MM.1S (cell line): ENCODE measurements around the gene CDCA4.

ENCODE experiments used
- DNase-seq: peaks from one replicate; pipeline ENCODE4 v3.0.0-alpha.2; 2015
- H2AFZ ChIP-seq: fragments of 300-600 bp; sonication (generic); 2 replicates; pipeline ENCODE4 v1.6.0; 2016; ENCODE audit warnings: antibody characterized with exemption, low read length
- H3F3A ChIP-seq: fragments of 300-600 bp; sonication (generic); 2 replicates; pipeline ENCODE4 v1.6.1; 2016; ENCODE audit warnings: mild to moderate bottlenecking, antibody characterized with exemption, low read length, moderate library complexity, mixed read lengths; ENCODE audit not compliant: insufficient read depth
- H3K27ac ChIP-seq: fragments of 300-600 bp; sonication (generic); 2 replicates; pipeline ENCODE4 v1.5.1; 2016; ENCODE audit warnings: mild to moderate bottlenecking, low read length
- H3K27me3 ChIP-seq: fragments of 300-600 bp; sonication (generic); replicated peaks from 2 replicates; pipeline ENCODE4 v1.6.0; 2016; ENCODE audit warnings: low read length; ENCODE audit not compliant: insufficient read depth
- H3K36me3 ChIP-seq: fragments of 300-600 bp; sonication (generic); replicated peaks from 2 replicates; pipeline ENCODE4 v1.6.1; 2016; ENCODE audit warnings: mild to moderate bottlenecking, low read length, mixed read lengths; ENCODE audit not compliant: insufficient read depth
- H3K4me1 ChIP-seq: fragments of 300-600 bp; sonication (generic); 2 replicates; pipeline ENCODE4 v1.6.1; 2016; ENCODE audit warnings: low read length, mixed read lengths
- H3K4me2 ChIP-seq: fragments of 300-600 bp; sonication (generic); 2 replicates; pipeline ENCODE4 v1.6.0; 2016; ENCODE audit warnings: low read depth, low read length
- H3K4me3 ChIP-seq: fragments of 300-600 bp; sonication (generic); 2 replicates; pipeline ENCODE4 v1.5.1; 2016; ENCODE audit warnings: low read length, mixed read lengths
- H3K79me2 ChIP-seq: fragments of 300-600 bp; sonication (generic); 2 replicates; pipeline ENCODE4 v1.6.1; 2016; ENCODE audit warnings: mixed run types, low read length, mixed read lengths
- H3K9ac ChIP-seq: fragments of 300-600 bp; sonication (generic); 2 replicates; pipeline ENCODE4 v1.6.1; 2016; ENCODE audit warnings: low read length, mixed read lengths
- H3K9me2 ChIP-seq: fragments of 300-600 bp; sonication (generic); replicated peaks from 2 replicates; pipeline ENCODE4 v1.6.1; 2016; ENCODE audit warnings: mild to moderate bottlenecking, low read length, mixed read lengths; ENCODE audit not compliant: insufficient read depth
- H3K9me3 ChIP-seq: fragments of 300-600 bp; sonication (generic); replicated peaks from 2 replicates; pipeline ENCODE4 v1.6.1; 2016; ENCODE audit warnings: mild to moderate bottlenecking, low read length, mixed read lengths; ENCODE audit not compliant: insufficient read depth
- H4K20me1 ChIP-seq: fragments of 300-600 bp; sonication (generic); 2 replicates; pipeline ENCODE4 v1.6.1; 2016; ENCODE audit warnings: mild to moderate bottlenecking, low read length, moderate library complexity, mixed read lengths; ENCODE audit not compliant: insufficient read depth
- CTCF ChIP-seq: fragments of 300-600 bp; sonication (generic); IDR thresholded peaks from 2 replicates; pipeline ENCODE4 v1.5.1; 2016; ENCODE audit warnings: antibody characterized with exemption, low read length, mixed read lengths
- EZH2 ChIP-seq: fragments of 300-600 bp; sonication (generic); optimal IDR thresholded peaks from 2 replicates; pipeline ENCODE3; 2017; ENCODE audit warnings: low read depth, mild to moderate bottlenecking, antibody characterized with exemption, low read length, mixed read lengths
- EZH2phosphoT487 ChIP-seq: fragments of 300-600 bp; sonication (generic); IDR thresholded peaks from 2 replicates; pipeline ENCODE4 v1.6.1; 2018; ENCODE audit warnings: antibody characterized with exemption, low read length

CDCA4 gene

GRCh38 chr14:105061428-105062047, 40.7 kb upstream of the CDCA4 start:
- Histone ChIP-seq H3K4me2 (no peak overlapping the region), H3K27ac (no peak overlapping the region), H3K79me2 (peaks cover 29% of the 10 kb centered on the region), H3K4me1 (peaks cover 13% of the 10 kb centered on the region), H2AFZ (no peak overlapping the region), H3K9me2 (no peaks in the 10 kb centered on the region), H3F3A (no peaks in the 10 kb centered on the region), H4K20me1 (no peaks in the 10 kb centered on the region), H3K36me3 (no peaks in the 10 kb centered on the region), H3K9me3 (no peaks in the 10 kb centered on the region), H3K27me3 (no peaks in the 10 kb centered on the region), H3K9ac (no peak overlapping the region), H3K4me3 (no peak overlapping the region)
- TF ChIP-seq EZH2 (no peak), CTCF (no peak), EZH2phosphoT487 (no peak)
- DNase-seq = no peak

GRCh38 chr14:105060751-105061427, 40.0 kb upstream of the CDCA4 start:
- H3K9ac ChIP-seq = no peak overlapping the region
- H3K9me3 ChIP-seq = no peaks in the 10 kb centered on the region
- H3K4me2 ChIP-seq = no peak overlapping the region
- peaks cover 29% of the 10 kb centered on the region for H3K79me2 ChIP-seq
- no peak overlapping the region for H3K27ac ChIP-seq
- no peaks in the 10 kb centered on the region for H3F3A ChIP-seq
- no peak overlapping the region for H3K4me3 ChIP-seq
- H3K4me1 ChIP-seq = peaks cover 6% of the 10 kb centered on the region; the same call in 1 of the 2 replicates
- TF ChIP-seq EZH2phosphoT487 = no peak
- no peak overlapping the region for H2AFZ ChIP-seq
- H3K27me3 ChIP-seq = no peaks in the 10 kb centered on the region
- H3K9me2 ChIP-seq = no peaks in the 10 kb centered on the region
- no peaks in the 10 kb centered on the region for H3K36me3 ChIP-seq
- no peak for DNase-seq
- H4K20me1 ChIP-seq = no peaks in the 10 kb centered on the region

- Histone ChIP-seq H3K4me1 (no peaks in the 10 kb centered on the region), H3K9ac (no peak overlapping the region), H3K79me2 (peaks cover 28% of the 10 kb centered on the region)
These were observed 39.2 kb upstream of the CDCA4 start for GRCh38 chr14:105059925-105060565.

More at GRCh38 chr14:105059925-105060565, 39.2 kb upstream of the CDCA4 start:
- no peak overlapping the region for H3K27ac ChIP-seq
- no peaks in the 10 kb centered on the region for H3F3A ChIP-seq
- no peaks in the 10 kb centered on the region for H4K20me1 ChIP-seq
- TF ChIP-seq EZH2 (no peak), CTCF (no peak), EZH2phosphoT487 (no peak)
- DNase-seq = no peak
- no peaks in the 10 kb centered on the region for H3K9me3 ChIP-seq
- H3K36me3 ChIP-seq = no peaks in the 10 kb centered on the region
- H3K27me3 ChIP-seq = no peaks in the 10 kb centered on the region
- no peak overlapping the region for H2AFZ ChIP-seq
- H3K4me3 ChIP-seq = no peak overlapping the region
- no peaks in the 10 kb centered on the region for H3K9me2 ChIP-seq
- no peak overlapping the region for H3K4me2 ChIP-seq
